OCI-LY1 (cell line): ENCODE results near the gene TEX26.

ENCODE experiments used
- H2AFZ ChIP-seq: fragments of 200-600 bp; sonication (generic), shearing (Covaris generic); 2 replicates; pipeline ENCODE4 v1.6.0; 2014; ENCODE audit warnings: antibody characterized with exemption, mild to moderate bottlenecking, low read length
- H3F3A ChIP-seq: fragments of 200-600 bp; sonication (generic), shearing (Covaris generic); 2 replicates; pipeline ENCODE4 v1.6.0; 2014; ENCODE audit warnings: mild to moderate bottlenecking, antibody characterized with exemption, low read length, moderate library complexity; ENCODE audit not compliant: insufficient read depth
- H3K27ac ChIP-seq: fragments of 200-600 bp; sonication (generic); 2 replicates; pipeline ENCODE4 v1.5.1; 2014; ENCODE audit warnings: low read length, mixed run types, mild to moderate bottlenecking, low read depth; ENCODE audit not compliant: poor library complexity, severe bottlenecking
- H3K27me3 ChIP-seq: fragments of 200-600 bp; sonication (generic); 2 replicates; pipeline ENCODE4 v1.6.0; 2014; ENCODE audit warnings: antibody characterized with exemption, mild to moderate bottlenecking, low read length, moderate library complexity; ENCODE audit not compliant: insufficient read depth
- H3K36me3 ChIP-seq: fragments of 200-600 bp; sonication (generic); 2 replicates; pipeline ENCODE4 v1.6.1; 2014; ENCODE audit warnings: mild to moderate bottlenecking, antibody characterized with exemption, low read length, moderate library complexity, mixed read lengths; ENCODE audit not compliant: insufficient read depth
- H3K4me1 ChIP-seq: fragments of 200-600 bp; sonication (generic); 2 replicates; pipeline ENCODE4 v1.5.1; 2014; ENCODE audit warnings: mild to moderate bottlenecking, low read length, moderate library complexity; ENCODE audit not compliant: insufficient read depth, severe bottlenecking
- H3K4me2 ChIP-seq: fragments of 200-600 bp; sonication (generic), shearing (Covaris generic); 2 replicates; pipeline ENCODE4 v1.6.1; 2014; ENCODE audit warnings: low read length
- H3K4me3 ChIP-seq: fragments of 200-600 bp; sonication (generic); 2 replicates; pipeline ENCODE4 v1.5.1; 2014; ENCODE audit warnings: low read length, low read depth, mild to moderate bottlenecking, mixed read lengths; ENCODE audit not compliant: poor library complexity, severe bottlenecking
- H3K79me2 ChIP-seq: fragments of 200-600 bp; shearing (Covaris generic); 2 replicates; pipeline ENCODE4 v1.6.1; 2016; ENCODE audit warnings: mixed run types, low read length, mixed read lengths; ENCODE audit not compliant: insufficient read depth
- H3K9ac ChIP-seq: fragments of 200-600 bp; sonication (generic), shearing (Covaris generic); 2 replicates; pipeline ENCODE4 v1.6.1; 2014; ENCODE audit warnings: mild to moderate bottlenecking, low read length, mixed read lengths
- H3K9me2 ChIP-seq: fragments of 200-600 bp; sonication (generic), shearing (Covaris generic); 2 replicates; pipeline ENCODE4 v1.6.1; 2014; ENCODE audit warnings: low read depth, mild to moderate bottlenecking, low read length, mixed read lengths
- H3K9me3 ChIP-seq: fragments of 200-600 bp; shearing (Covaris generic); 2 replicates; pipeline ENCODE4 v1.6.1; 2014; ENCODE audit warnings: low read length, mixed read lengths
- H4K20me1 ChIP-seq: fragments of 200-600 bp; sonication (generic), shearing (Covaris generic); 2 replicates; pipeline ENCODE4 v1.6.0; 2016; ENCODE audit warnings: mild to moderate bottlenecking, low read length; ENCODE audit not compliant: insufficient read depth
- CTCF ChIP-seq: fragments of 200-600 bp; sonication (generic), shearing (Covaris generic); IDR thresholded peaks from 2 replicates; pipeline ENCODE4 v1.5.1; 2017; ENCODE audit warnings: mild to moderate bottlenecking, antibody characterized with exemption, low read length, moderate library complexity, mixed read lengths
- EZH2 ChIP-seq: fragments of 200-600 bp; sonication (generic), shearing (Covaris generic); IDR thresholded peaks from 2 replicates; pipeline ENCODE4 v1.8.0; 2017; ENCODE audit warnings: borderline replicate concordance, mixed run types, mild to moderate bottlenecking, antibody characterized with exemption, low read length, moderate library complexity, mixed read lengths

Gene TEX26

GRCh38 chr13:31011193-31011860, 78.9 kb downstream of the TEX26 start:
- Histone ChIP-seq H3K27me3 (peaks cover 5% of the 10 kb centered on the region; the same call in 1 of the 2 replicates), H3K4me1 (no peaks in the 10 kb centered on the region), H3K79me2 (no peaks in the 10 kb centered on the region), H2AFZ (no peak overlapping the region), H3K4me2 (no peak overlapping the region), H3K27ac (no peak overlapping the region), H3K9me2 (no peaks in the 10 kb centered on the region), H4K20me1 (no peaks in the 10 kb centered on the region), H3F3A (no peaks in the 10 kb centered on the region), H3K9ac (no peak overlapping the region), H3K36me3 (no peaks in the 10 kb centered on the region), H3K4me3 (no peak overlapping the region), H3K9me3 (no peaks in the 10 kb centered on the region)
- no peak for TF ChIP-seq EZH2
- no peak for TF ChIP-seq CTCF

GRCh38 chr13:31011901-31012654, 79.6 kb downstream of the TEX26 start:
- Histone ChIP-seq H3K4me3 (no peak overlapping the region), H3K36me3 (no peaks in the 10 kb centered on the region), H3K79me2 (no peaks in the 10 kb centered on the region), H3K4me2 (no peak overlapping the region), H3K9me3 (no peaks in the 10 kb centered on the region), H4K20me1 (no peaks in the 10 kb centered on the region), H3K4me1 (no peaks in the 10 kb centered on the region), H2AFZ (no peak overlapping the region), H3K27ac (no peak overlapping the region), H3K9ac (no peak overlapping the region), H3K9me2 (no peaks in the 10 kb centered on the region), H3F3A (no peaks in the 10 kb centered on the region), H3K27me3 (peaks cover 5% of the 10 kb centered on the region; the same call in 1 of the 2 replicates)
- no peak for TF ChIP-seq CTCF
- TF ChIP-seq EZH2, result no peak

GRCh38 chr13:31012655-31013024, 80.2 kb downstream of the TEX26 start:
- H3K4me1 ChIP-seq, result no peaks in the 10 kb centered on the region
- H3K9me2 ChIP-seq, result no peaks in the 10 kb centered on the region
- no peaks in the 10 kb centered on the region for H3K27me3 ChIP-seq
- no peak overlapping the region for H3K27ac ChIP-seq
- H3K9me3 ChIP-seq, result no peaks in the 10 kb centered on the region
- no peak overlapping the region for H3K9ac ChIP-seq
- H3K4me2 ChIP-seq, result no peak overlapping the region
- no peaks in the 10 kb centered on the region for H3F3A ChIP-seq
- H3K36me3 ChIP-seq, result no peaks in the 10 kb centered on the region
- H3K79me2 ChIP-seq, result no peaks in the 10 kb centered on the region
- no peaks in the 10 kb centered on the region for H4K20me1 ChIP-seq
- no peak overlapping the region for H3K4me3 ChIP-seq
- no peak overlapping the region for H2AFZ ChIP-seq
- TF ChIP-seq CTCF, result no peak
